Stimulated activated CD8-positive, alpha-beta memory T cell treated with anti-CD3 and anti-CD28 coated beads, Interleukin-12 subunit alpha, Interleukin-12 subunit beta, amount 100 ng/mL, for 4 hours (primary cell): ENCODE results near the gene CD2AP.
"Not testable (repeated sequence)": the region's sequence is repeated elsewhere in the genome, so short reads cannot be mapped to it uniquely, and the experiment has no call there.

Experiments used
- DNase-seq: peaks from one replicate; pipeline ENCODE4 v3.0.0-alpha.2; 2020; ENCODE audit warnings: low read depth

Gene CD2AP

GRCh38 chr6:47566602-47567001 lies 89.0 kb downstream of the CD2AP start:
- not testable (repeated sequence) for DNase-seq

- no peak for DNase-seq
These were observed 90.0 kb downstream of the CD2AP start for GRCh38 chr6:47567586-47567985.

- no peak for DNase-seq
These were observed 93.9 kb downstream of the CD2AP start for GRCh38 chr6:47571488-47571887.

DNA sequence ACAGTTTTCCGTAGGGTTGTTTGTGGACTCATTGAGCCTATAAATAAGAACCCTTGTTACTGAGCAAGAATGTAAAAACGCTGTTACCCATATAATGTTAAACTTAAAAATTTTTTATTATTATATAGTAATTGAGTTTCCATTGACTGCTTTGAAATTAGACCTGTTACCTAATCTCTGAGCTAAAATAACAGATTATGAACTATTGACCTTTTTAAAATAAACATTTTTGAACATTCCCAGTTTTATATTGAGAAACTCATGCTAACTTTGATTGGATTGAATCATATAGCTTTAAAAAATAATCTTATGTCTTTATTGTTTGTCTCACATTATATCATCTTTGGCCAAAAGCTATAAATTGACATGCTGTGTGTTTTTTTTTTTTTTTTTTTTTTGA lies 95.5 kb downstream of the CD2AP start:
- no peak for DNase-seq

- DNase-seq: no peak
These were observed 97.2 kb downstream of the CD2AP start for GRCh38 chr6:47574789-47575188.

GRCh38 chr6:47579040-47579439 lies 101.5 kb downstream of the CD2AP start:
- DNase-seq: no peak

- DNase-seq: no peak
These were observed 104.0 kb downstream of the CD2AP start for GRCh38 chr6:47581591-47581990.

DNA sequence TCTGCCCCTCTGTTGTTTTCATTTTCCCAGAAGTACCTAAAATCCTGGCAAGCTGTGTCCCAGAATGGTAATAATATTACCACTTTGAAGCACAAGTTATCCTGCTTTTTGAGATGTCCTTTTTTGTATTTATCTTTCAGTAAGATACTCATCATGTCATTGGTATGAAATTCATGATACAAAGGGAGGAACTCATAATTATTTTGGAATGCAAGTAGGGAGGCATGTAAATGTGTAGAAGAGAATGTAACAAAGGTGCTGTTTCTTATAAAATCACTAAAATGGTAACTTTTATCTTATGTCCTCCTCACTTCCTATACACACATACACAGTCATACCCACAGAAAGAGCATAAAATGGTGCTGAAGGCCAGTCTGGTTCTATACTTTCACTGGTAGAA lies 109.9 kb downstream of the CD2AP start:
- DNase-seq: no peak

- DNase-seq: no peak
These were observed 114.7 kb downstream of the CD2AP start for GRCh38 chr6:47592131-47592840.

- DNase-seq: no peak
These were observed 116.4 kb downstream of the CD2AP start for GRCh38 chr6:47593979-47594378.

GRCh38 chr6:47595785-47596184 lies 118.2 kb downstream of the CD2AP start:
- DNase-seq: no peak

- no peak for DNase-seq
These were observed 120.8 kb downstream of the CD2AP start for GRCh38 chr6:47598367-47598766.

DNA sequence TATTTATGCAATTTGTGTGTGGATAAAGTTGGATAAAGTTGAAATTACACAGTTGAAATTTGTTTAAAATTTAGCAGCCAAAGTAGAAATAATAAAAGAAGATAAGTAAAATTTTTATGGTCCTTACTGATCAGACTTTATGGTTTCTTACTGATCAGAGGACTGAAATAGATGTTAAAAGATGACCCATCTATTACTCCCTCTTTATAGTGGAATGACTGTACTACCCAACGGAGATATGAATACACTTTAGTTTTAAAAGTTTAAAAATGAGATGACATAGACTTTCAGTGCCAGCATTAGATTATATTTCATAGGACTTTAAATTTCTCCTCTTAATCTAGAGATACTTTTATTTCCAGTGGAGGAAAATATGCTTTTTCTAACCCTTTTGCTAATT lies 121.9 kb downstream of the CD2AP start:
- DNase-seq: no peak

DNA sequence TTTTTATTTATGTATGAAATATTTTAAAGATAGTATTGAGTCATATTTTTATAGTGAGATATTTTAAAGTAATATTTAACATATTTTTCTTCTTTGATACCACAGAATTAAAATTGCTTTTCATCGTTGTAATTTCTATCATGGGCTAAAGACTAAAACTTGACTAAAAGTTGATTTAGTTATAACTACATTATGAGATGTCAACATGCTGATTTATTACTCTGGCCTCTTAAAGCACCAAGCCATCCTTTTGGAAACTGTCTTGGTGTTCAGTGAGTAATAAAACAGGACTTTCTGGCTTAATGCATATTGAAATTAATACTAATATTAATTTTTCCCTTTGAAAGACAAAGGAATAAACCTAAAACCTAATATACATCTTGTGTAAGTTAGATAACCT lies 125.6 kb downstream of the CD2AP start:
- DNase-seq: no peak

DNA sequence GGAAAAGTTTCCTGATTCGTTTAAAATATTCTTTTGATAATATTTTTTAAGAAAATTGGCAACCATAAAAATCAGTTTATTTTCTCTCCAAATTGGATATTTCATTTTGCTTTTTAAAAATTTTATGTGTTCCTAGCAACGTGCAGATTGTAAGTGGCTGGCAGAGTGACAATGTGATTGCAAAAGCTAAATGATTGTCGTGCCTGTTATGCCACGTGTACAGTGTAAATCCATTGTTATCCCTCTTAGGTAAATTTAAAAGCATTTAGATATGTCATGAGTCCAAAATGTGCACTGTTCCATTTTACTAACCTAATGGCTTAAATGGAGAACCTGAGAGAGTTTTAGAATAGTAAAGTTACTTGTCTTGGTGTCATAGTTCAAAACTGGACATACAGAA lies 126.4 kb downstream of the CD2AP start:
- no peak for DNase-seq

DNA sequence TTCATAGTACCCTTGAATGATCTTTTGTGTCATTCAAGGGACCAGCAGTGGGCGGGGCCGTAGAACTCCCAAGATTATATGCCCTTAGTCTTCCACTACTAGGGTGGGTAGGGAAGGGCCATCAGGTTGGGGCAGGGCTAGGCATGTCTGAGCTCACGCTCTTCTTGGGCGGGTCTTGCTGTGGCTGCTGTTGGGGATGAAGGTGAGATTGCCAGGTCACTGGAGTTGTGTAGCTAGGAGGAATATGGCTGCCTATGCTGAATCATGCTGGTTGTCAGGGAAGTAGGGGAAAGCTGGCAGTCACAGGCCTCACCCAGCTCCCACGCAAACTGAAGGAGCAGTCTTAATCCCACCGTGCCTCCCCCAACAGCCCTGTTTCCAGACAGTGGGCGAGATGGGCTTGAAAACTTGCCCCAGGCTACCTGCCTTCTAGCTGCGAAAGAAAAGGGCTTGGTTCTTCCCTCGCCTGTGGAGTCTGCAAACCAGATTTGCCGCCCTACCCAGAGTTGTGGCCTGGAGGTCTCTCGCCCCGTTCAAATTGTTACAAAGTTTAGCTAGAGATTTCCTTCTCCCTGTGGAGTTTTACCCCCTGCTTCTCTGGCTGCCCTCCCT lies 144.4 kb downstream of the CD2AP start:
- no peak for DNase-seq

DNA sequence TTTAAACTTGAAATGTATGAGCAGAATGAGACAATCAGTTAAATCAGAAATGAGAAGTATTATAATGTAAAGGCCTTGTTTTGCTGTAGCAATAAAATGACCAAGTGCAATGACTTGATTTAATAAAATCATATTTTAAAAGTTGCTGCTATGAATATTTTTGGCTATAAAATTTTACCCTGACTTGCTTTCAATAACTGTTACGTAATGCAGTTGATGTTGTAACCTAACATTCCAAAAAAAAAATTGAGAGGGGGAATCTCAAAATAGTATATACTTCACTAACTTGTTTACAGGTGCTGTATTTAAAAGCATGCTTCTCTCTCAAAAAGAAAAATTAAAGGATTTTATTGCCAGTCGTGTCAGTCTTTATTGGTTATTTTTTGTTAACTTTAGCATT lies 149.2 kb downstream of the CD2AP start:
- DNase-seq: no peak

DNA sequence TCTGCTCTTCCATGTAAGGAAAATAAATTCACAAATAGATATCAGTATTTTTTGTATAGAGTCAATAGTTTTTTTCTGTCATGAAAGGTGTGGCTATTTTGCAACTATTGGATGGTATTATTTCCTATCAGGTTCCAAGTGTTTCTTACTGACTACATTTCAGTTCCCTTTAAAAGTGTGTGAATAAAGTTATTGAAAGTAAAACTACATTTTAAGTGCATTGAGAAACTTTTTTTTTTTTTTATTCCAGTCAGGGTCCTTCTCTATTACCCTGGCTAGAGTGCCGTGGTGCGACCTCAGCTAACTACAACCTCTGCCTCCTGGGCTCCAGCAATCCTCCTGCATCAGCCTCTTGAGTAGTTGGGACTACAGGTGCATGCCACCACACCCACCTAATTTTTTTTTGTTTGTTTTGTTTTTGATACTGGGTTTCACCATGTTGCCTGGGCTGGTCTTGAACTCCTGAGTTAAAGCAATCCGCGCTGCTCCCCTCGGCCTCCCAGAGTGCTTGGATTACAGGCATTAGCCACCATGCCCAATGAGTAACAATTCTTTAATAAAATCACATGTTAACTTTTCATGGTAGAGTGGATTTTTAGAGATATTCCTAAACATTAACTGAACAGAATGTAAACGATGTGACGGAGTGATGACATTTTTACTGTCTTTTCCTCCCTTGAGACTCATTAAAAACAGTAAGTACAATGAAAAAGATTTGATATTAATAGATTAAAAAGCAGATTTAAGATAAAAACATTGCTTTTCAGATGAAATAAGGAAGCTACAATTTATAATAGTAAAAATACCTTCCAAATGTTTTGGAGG lies 151.1 kb downstream of the CD2AP start:
- no peak for DNase-seq

- DNase-seq: no peak
These were observed 152.4 kb downstream of the CD2AP start for GRCh38 chr6:47629954-47630353.

GRCh38 chr6:47630587-47630986 lies 153.0 kb downstream of the CD2AP start:
- no peak for DNase-seq

GRCh38 chr6:47631269-47631772 lies 153.7 kb downstream of the CD2AP start:
- DNase-seq: no peak

DNA sequence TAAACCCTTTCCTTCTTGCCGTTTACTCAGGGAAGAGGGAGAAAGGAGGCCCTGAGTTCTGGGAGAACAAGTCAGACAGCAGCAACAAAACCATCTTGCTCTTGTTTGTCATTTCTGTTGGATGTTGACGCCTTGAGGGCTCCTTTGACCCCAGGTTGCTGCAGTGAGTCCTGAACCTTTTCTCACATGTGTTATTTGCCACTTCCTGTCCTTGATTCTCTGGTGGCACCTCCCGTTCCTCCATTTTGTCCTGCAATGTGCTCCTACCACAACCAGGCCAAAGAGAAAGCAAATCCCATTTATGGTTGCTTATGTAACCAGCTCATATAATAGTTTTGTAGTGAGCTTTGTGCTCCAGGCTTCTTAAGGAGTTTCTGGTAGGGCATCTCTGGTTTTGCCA lies 154.2 kb downstream of the CD2AP start:
- DNase-seq: no peak

GRCh38 chr6:47633141-47633540 lies 155.6 kb downstream of the CD2AP start:
- no peak for DNase-seq
